Inflammatory macrophage treated with lipopolysaccharide for 1 hour (primary cell): ENCODE results near the gene OTUD5.
"Not testable (repeated sequence)": the region's sequence is repeated elsewhere in the genome, so short reads cannot be mapped to it uniquely, and the experiment has no call there.

Source experiments
- DNase-seq, 2 donors: peaks; one replicate each; pipeline ENCODE4 v3.0.0-alpha.2; 2020 to 2022

Gene OTUD5, protein sequence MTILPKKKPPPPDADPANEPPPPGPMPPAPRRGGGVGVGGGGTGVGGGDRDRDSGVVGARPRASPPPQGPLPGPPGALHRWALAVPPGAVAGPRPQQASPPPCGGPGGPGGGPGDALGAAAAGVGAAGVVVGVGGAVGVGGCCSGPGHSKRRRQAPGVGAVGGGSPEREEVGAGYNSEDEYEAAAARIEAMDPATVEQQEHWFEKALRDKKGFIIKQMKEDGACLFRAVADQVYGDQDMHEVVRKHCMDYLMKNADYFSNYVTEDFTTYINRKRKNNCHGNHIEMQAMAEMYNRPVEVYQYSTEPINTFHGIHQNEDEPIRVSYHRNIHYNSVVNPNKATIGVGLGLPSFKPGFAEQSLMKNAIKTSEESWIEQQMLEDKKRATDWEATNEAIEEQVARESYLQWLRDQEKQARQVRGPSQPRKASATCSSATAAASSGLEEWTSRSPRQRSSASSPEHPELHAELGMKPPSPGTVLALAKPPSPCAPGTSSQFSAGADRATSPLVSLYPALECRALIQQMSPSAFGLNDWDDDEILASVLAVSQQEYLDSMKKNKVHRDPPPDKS

DNA sequence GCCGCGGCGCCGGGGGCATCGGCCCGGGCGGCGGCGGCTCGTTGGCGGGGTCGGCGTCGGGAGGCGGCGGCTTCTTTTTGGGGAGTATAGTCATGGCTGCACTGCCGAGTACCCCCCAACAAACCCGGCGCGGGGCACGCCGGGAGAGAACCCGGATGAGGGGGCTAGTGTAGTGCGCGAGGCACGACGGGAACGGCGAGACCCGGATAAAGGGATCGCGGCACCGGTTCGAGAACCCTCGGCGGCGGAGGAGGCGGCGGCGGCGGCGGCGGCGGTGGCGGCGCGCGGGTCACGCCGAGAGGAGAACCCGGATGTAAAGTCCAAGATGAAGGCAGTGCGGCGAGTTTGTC is at the start of gene OTUD5:
TSS of gene OTUD5 (minus strand) at position 131 of the 350 bp plus-strand sequence. CDS start at position 94, 37 bp downstream.
- DNase-seq = peak; percentile 40 to 50

DNA sequence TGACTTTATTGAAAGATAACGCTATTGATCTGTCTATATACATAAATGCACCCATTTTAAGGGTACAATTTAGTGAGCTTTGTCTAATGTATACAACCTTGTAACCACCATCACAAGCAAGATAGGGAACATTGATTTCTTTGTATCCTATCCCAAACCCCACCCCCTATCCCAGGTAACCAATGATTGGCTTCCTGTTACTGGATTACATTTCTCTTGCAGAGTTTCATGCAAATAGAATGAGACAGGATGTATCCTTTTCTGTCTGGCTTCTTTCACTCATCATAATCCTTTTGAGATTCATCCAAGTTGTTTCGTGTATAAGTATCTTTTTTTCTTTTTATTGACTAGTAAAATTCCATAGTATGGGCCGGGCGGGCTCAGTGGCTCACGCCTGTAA is 46.3 kb upstream of the OTUD5 start:
- DNase-seq = no peak

DNA sequence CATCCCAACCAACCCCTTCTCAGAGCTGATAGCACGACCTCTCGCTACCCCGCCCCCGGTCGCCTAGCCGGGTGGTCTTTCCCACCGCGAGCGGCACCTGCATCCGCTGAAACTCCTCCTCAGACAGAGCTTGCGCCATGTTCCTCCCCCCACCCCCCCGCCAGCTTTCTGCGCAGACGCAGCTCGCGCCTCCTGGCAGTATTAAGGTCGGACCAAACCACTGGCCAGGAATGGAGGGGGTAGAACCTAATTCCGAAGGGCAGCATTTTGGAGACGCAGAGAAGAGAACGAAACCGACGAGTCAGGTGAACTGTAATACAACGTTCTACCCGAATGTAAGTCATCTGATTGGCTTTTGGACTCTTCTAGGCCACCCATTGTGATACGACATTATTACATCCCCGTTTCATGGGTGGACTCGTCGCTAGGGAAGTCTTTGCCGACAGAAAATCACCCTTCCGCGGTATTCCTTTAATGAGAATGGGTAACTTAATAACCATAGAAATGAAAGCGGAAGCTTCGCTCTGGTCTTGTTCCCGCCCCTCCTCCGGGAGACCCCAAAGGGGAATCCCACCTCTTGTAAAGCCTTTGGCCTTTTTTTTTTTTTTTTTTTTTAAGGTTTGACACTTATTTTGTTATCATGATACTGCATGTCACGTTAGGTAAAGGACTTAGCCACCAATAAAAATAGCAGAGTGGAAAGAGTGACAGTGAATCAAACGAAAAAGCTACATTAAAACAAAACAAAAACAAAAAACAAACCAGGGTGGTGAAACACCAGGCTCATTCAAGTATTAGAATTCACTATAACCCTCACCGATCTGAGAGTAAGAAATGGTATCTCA is 44.9 kb upstream of the OTUD5 start, which contains the start of gene GRIPAP1:
TSS of gene GRIPAP1 (minus strand) at position 174 of the 845 bp plus-strand sequence. CDS start at position 139, 35 bp downstream.
- peak; percentile 85 to 86 for DNase-seq

DNA sequence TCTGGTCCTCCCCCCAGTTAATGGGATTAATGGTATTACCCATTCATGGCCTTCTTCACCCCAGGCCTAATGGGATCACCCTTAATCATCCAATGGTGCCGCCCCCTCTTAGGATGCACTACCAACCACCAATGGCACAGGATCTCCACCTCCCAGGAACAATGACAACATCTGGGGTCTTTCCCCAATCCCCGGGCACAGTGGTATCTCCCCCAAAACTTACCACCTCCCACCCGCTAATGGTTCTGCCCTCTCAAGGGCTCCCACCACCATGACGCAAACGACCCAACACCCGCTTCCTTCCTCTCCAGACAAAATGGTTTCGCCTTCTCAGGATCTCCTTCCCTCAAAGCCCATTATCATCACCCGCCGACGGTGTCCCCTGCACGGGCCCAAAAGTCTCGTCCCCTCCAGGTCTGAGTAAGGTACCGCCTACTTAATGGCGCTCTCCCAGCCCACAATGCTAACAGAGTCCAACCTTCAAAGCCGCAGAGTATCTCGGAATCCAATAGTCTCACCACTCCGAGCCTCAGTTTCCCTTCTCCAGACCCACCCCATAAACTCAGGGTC is 44.2 kb upstream of the OTUD5 start:
- peak; percentile 72 to 89 for DNase-seq

DNA sequence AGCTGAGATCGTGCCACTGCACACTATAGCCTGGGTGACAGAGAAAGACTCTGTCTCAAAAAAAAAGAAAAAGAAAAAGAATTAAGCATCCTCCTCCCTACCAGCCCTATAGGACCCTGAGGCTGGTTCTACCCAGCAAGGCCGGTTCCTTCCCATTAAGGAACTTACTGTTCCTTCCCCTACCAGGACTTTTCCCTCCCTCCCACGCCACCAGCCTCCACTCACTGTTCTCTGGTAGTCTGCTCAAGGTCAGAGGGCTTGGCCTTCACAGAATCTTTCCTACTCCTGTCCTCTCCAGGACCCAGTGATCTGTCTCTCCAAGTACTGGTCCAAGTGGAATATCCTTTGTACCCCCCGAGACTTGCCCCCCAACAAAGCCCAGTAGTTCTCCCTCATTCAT is 43.2 kb upstream of the OTUD5 start:
- peak; percentile 57 to 72 for DNase-seq

DNA sequence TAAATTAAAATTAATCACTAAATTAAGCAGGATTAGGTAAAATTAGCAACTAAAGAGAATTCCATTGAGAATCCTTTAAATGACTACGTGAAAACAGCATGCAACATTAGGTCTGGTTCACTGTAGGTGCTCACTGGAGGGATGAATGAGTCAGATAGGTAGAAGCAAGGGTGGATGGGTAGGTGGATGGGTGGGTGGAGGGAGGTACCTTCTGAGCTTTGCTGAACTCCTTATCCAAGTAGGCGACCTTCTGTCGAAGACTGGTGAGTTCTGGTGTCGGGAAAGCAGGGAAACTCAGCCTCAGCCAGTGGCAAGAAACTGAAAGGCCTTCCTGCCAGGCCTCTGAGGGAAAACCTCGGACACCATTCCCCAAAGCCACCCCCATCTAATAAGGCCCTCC is 41.6 kb upstream of the OTUD5 start:
- no peak for DNase-seq

DNA sequence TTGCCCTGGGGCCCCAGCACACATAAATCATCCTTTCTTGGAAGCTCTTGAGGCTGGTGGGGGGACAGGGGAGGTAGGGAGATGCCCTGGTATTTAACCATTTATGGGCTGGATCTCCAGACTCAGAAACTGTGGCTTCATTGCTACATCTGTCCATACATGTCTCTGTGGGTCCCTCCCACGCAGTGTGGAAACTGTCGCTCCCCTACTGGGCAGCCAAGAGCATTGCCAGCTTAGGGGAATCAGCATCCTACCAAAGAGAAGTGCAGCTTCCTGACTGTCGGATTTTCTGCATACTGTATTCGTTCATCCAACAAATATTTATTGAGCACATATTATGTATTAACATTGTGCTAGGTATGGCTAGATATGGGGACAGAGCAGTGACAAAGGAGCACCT is 41.0 kb upstream of the OTUD5 start:
- peak; percentile 10 to 16 for DNase-seq

DNA sequence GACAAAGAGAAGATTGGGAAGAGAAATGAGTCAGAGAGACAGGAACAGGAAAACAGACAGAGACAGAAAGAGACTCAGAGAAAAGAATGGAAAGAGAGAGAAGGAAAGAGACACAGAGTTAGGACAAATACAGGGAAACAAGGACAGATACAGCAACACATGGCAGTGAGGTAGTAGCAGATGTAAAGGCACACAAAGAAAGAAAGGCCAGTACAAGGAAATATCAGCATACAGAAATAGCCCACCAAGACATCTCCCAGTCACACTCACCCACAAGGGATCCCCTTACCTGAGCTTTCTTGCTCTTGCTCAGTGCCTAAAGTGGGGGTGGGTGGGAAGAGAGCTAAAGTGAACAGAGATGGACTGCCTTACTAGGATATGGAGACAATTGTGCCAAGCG is 40.5 kb upstream of the OTUD5 start:
- DNase-seq = no peak

DNA sequence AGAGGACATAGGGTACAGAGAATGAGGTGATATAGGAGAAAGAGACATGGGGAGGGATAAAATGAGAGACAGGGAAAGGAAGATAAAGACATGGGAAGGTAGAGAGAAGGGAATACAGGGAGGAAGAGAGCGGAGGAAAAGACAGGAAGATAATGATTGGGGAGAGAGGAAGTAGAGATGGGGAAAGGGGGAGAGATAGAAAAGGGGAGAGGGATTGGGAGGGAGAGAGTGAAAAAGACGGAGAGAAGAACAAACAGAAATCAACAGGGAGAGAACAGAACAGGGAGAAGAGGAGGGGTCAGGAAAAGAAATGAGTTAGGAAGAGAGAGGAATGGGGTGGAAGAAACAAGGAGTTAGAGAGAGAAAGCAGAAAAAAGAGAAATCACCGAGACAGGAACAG is 40.0 kb upstream of the OTUD5 start:
- no peak for DNase-seq

DNA sequence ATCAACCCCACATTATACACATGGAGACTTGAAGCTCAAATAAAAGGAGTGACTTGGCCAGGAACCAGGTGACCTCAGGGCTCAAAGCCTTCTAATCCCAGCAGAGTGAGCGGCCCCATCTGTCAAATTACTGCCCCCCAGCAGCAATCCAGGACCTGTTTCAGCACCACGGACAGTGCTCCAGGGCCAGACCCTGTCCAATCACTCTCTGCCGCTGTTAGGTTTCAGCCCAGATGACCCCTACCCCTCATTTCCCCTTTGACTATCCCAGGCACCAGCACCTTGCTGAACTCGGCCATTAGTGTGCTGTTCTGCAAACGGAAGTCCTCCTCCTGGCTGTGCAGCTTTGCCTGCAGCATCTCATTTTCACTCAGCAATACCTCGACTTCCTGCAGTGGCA is 39.6 kb upstream of the OTUD5 start:
- no peak for DNase-seq

DNA sequence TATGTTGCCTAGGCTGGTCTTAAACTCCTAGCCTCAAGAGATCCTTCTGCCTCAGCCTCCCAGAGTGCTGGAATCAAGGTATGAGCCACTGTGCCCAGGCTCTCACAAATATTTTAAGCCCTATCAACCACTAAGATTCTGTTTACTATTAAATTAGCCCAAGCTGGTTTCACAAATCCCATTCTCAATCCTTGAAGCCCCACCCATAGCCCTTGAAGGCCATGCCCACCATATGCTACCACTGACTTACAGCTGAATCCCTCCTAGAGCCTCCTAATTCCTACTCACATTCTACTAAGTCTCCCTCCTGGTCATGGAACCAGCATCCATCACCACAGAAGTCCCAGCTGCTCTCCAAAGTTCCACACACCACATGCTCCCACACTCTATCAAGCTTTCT is 34.9 kb upstream of the OTUD5 start:
- no peak for DNase-seq

DNA sequence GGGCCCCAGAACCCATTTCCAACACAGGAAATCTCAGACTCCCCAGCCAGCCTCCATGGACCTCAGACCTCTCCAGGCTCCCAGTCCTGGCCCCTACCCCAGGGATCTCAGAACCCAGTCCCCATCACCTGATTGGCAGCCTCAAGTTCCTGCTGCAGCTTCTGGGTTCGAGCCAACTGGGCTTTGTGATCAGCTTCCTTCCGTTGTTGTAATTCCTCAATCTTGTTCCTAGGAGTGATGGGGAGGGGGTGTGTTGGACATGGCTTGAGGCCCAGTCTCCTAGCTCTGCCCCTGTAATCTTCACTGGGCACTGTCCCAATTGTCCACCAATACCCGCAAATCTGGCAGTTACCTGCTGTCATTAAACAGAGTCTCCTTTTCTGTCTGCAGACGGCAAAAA is 32.1 kb upstream of the OTUD5 start:
- no peak for DNase-seq

DNA sequence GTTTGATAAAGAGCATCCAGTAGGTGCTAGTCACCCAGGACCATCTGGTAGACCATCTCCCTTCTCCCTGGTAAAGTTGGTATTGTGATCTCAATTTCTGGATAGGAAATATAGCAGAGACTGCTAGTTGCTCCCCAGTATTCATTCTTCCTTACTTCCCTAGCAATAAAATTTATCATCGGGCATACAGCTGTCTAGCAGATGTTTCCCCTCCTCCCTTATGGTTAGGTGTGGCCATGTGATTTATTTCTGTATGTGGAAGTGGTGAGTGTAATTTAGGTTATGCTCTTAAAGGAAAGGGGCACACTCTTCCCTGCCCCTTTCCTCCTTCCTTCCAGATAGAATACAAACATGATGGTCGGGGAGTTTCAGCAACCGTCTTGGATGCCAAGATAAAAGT is 26.5 kb upstream of the OTUD5 start:
- DNase-seq = no peak

DNA sequence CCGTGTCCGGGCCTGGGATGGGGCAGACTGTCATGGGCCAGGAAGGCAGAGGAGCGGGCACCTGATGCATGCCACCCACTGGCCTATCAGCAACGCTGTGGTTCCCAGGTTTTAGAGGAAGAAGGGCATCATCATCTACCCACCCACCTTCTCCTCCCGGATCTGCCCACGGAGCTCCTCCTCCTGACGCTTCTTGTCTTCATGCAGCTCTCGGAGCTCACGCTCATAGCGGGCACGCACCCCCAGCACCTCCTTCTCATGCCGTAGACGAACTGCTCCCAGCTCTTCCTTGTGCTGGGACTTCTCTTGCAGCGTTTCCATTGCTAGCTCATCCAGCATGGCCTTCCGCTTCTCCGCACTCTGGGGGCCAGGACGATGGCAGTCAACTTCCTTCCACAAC is 25.7 kb upstream of the OTUD5 start:
- DNase-seq = peak in 1 of 2 donors; percentile 40

DNA sequence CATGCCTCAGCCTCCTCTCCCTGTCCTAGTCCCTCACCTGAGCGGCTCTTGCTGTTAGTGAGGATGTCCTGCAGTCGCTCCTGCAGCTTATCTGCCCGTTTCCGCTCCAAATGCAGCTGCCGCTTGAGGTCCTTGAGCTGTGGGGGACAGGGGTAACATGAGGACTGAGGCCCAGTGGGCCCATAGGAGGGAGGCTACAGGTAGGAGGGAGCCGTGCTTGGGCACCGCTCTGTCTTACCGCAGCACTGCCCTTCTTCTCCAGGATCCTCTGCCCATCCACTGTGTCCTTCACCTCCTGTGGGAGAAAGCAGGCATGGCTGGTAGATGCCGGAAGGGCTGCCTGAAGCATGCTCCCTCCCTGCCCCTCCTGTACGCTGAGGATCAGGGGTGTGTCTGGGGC is 23.8 kb upstream of the OTUD5 start:
- DNase-seq = no peak

DNA sequence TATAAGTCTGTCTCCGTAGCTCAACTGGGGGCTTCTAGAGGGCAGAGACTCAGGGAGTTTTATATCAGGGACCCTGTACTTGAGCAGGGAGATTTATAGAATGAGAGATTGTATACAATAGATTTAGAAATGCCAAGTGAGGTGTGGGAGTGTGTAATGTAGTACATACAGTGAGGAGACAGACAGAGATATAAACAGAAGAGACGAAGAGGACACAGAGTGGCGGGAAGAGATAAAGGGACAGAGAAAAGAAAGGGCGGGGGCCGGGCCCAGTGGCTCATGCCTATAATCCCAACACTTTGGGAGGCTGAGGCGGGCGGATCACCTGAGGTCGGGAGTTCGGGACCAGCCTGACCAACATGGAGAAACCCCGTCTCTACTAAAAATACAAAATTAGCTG is 22.9 kb upstream of the OTUD5 start:
- not testable (repeated sequence) for DNase-seq

DNA sequence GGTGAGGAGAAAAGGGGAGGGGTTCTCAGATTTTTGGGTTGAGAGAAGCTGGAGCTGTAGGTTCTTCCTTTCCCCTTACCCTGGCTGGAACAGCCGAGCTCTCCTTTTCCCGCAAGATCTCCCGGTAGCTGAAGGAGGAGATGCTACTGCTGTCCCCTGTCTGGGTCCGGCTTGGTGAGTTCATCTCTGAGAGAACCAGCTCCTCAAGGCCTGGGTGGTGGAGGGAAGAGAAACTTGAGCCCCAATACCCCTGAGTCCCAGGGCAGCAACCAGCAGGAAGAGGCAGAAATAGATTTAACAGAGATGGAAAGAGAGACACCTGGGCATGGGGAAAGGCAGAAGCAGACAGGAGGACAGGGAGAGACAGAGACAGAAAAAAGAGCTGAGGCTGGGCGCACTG is 20.8 kb upstream of the OTUD5 start:
- DNase-seq = no peak

DNA sequence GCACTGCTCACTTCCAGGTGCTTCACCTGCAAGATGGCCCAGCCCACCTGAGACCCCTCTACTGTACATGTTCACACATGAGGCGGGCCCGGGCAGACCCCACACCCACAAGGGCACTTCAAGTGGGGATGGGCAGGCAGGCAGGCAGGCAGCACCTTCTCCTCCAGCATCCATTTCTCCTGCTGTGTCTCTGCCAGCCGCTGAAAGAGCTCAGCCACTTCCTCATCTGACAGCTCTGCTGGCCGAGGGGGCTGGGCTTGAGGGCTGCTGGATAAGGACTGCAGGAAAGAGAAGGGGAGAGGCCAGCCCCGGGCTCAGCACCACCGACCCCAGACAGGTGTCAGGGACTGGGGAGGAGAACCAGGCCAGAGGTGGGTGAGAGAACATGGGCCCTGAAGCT is 18.7 kb upstream of the OTUD5 start:
- DNase-seq = no peak

DNA sequence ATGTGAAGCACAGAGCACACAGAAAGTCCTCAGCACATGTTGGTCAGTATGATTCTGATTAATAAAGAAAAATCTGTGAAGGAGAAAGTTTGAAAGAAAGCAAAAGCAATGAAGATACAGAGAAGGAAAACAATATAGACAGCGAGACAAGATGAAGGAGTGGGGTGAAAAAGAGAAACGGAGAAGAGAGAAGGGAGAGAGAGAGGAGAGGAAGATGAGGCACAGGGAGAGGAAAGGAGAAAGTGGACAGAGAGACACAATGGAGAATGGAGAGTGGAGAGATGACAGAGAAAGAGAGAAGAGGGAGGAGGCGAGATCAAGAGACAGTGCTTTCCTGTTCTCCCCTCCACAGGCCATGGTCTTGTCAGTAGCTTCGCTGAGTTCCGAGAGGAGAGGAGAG is 18.1 kb upstream of the OTUD5 start:
- DNase-seq = no peak

DNA sequence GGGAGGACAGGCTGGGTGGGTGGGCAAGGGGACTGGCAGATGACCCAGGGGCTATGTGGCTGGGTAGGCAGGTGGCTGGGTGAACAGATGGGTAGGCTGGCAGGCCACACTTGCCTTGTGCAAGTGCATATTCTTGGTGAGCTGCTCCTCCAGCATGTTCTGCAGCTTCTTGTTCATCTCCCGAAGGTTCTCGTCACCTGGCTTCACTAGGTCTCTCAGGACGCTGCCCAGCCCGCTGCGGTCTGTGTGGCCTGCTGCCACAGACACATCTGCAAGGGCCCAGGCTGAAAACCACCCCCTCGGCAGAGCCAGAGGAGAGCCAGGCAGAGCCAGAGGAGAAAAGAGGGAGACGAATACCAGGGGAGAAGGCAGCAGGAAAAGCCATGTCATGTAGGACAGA is 17.6 kb upstream of the OTUD5 start:
- DNase-seq = no peak

DNA sequence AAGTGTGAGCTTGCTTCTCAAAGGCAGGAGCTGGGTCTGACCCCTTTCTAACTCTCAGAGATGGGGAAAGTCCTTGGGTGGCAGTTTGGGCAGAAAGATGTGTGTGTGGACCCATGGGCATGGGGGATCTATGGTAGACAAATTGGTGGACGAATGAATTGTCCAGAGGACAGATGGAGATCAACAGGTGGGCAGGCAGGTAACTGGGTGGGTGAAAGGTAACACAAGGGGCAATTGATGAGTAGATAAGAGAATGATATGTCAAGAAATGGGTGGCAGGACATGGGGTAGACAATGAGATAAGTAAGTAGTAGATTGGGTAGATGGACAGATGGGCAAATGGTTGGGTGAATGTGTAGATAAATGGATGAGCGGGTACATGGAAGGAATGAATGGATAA is 17.2 kb upstream of the OTUD5 start:
- no peak for DNase-seq

DNA sequence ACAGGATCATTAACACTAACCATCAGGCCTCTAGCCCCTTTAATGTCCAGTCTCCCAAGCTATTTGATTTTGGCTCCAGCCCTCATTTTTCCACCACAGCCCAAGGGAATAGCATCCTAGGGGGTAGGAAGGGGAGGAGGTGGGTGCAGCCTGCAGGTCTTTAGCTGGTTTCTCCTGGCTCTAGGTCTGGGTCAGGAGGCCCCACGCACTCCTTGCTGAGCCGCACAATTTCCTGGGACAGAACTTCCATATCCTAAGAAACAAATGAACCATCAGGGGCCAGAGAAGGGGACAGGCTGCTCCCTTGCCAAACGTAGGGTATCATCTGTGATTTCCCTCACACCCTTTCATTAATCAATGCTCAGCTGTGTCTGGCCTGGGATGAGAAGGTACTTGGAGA is 16.6 kb upstream of the OTUD5 start:
- no peak for DNase-seq
